Measurements from ENCODE around the gene SLC2A11.
A peak's percentile ranks its signal among the peaks of the same experiment; 100 is the strongest.

SLC2A11 gene, protein sequence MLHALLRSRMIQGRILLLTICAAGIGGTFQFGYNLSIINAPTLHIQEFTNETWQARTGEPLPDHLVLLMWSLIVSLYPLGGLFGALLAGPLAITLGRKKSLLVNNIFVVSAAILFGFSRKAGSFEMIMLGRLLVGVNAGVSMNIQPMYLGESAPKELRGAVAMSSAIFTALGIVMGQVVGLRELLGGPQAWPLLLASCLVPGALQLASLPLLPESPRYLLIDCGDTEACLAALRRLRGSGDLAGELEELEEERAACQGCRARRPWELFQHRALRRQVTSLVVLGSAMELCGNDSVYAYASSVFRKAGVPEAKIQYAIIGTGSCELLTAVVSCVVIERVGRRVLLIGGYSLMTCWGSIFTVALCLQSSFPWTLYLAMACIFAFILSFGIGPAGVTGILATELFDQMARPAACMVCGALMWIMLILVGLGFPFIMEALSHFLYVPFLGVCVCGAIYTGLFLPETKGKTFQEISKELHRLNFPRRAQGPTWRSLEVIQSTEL

DNA sequence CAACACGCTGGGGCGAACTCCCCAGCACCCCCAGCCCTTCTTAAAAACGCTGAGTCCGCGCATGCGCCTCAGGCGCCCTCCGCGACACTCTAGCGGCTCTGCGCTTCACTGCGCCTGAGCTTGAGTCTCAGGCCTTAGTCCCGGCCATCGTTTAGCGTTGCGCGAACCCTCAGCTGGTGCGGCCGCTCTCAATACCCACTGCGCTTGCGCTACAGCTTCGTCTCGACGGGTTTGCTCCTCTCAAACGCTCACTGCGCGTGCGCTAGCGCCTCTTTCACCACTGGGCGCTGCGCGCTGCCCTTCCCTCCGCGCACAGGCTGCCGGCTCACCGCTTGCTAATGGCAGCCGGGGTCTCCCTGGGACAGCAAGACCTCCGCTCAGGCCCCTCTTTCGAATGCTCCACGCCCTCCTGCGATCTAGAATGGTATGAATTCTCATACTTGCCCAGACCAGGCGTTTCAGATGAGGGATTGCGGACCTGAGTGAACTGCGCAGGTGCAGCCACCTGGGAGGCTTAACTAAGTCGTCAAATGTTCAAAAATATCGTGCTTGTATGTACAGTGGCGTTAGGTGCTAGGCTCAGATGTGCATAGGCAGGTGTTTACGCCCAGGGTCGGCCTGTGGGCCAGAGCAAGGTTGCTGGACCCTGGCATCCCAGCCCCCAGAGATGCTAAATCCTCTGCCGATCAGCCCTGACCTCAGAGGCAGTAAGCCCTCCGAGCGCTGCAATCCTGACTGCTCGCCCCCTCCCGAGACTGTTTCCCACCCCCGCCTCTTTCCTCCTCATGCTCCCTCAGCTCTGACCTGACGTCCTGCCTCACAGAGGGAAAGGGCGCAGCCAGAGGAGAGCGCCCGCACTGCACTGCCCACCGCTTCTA, at the start of gene SLC2A11:
Gene SLC2A11 (plus strand): TSS at position 270 of the 878 bp plus-strand sequence. CDS start 125 bp downstream, at position 395.
- peak; percentile 97 for DNase-seq

DNA sequence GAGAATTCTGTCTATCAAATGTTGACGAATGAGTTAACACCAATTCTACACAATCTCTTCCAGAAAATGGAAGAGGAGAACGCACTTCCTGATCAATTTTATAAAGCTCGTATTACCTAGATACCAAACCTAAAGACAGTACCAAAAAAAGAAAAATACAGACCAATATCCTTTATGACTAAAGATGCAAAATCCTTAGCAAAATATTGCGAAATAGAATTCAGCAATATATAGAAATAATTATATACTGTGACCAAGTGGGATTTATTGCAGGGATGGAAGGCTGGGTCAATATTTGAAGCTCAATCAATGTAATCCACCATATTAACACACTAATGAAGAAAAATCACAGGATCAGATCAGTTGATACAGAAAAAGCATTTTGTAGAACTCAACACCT, 45.3 kb upstream of the SLC2A11 start:
- no peak for DNase-seq

DNA sequence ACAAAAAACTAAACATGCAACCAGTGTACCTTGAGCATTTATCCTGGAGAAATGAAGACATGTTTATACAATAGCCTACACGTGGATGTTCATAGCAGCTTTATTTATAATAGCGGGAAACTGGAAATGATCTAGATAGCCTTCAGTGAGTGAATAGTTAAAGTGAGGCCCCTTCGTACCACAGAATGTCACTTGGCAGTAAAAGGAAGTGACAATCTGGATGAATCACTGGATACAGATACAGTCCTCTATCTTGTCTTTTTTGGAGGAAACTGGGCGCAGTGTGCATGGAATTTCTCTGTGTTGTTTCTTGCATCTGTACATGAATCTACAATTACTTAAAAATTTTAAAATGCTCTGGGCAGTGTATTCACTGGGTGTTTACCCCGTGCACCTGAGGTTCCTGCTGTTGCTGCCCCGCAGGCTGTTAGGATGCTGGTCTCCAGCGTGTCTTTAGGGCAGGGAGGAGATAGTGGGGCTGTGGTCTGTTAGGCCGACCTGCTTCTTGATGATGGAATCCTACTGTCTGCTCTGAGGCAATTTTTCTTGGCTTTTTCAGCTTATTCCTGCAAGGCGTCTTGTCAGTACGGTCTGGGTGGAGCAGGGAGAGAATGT, 42.0 kb upstream of the SLC2A11 start:
- no peak for DNase-seq

DNA sequence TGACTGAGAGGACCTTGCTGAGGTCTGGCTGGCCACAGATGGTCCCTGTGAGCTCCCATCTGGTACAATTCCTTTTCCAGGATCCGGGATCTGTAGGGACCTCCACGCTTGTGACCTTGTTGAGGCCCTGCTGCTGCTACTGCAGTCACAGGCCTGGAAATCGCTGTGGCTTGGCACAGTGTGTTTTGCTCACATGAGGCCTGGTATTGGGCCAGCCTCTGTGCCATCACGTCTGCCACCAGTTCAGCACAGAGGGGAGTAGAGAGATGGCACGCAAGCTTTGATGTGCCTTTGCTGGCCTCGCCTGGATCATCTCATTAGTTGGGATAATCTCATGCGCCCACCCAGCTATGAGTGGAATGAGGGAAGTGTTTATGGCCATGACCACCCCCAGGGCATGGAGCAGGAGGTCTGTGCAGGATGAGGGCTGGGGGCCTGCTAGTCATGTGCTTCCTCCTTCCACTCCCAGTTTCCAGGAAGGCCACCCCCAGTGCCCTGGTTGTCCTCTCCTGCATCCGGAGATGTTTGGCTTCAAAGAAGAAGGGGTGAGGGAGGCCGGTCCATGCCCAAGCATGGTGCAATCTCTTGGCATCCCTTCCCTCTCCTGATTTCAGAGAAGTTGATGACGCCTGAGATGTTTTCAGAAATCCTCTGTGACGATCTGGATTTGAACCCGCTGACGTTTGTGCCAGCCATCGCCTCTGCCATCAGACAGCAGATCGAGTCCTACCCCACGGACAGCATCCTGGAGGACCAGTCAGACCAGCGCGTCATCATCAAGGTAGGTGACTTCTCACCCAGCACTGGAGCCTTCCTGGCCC, 41.3 kb upstream of the SLC2A11 start:
- no peak for DNase-seq

DNA sequence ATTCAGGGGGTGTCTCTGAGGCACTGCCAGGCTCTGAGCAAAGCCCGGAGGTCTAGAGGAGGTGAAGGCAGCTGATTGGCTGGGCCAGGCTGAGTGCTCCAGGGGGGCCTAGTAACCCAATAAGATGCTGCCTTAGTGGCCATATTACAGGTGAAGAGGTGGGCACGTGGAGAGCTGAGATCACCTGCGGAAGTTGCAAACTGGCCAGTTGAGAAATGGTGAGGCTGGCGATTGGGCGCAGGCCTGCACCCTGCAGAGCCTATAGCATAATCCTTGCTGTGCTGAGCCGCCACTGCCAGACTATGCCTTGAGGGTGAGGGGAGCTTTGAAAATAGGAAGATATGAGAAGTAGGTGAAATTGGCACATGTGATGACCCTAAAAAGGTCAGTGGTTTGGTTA, 40.5 kb upstream of the SLC2A11 start:
- DNase-seq: no peak

DNA sequence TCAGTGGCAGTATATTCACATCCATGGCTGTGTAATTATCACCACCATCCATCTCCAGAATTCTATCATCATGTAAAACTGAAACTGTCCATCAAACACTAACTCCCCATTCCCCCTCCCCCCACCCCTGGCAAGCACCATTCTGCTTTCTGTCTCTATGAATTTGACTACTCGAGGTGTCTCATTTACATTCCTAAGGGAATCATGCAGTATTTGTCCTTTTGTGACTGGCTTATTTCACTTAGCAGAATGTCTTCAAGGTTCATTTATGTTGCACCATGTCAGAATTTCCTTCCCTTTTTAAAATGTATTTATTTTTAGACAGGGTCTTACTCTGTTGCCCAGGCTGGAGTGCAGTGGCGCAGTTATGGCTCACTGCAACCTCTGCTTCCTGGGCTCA, 39.1 kb upstream of the SLC2A11 start:
- DNase-seq: no peak

DNA sequence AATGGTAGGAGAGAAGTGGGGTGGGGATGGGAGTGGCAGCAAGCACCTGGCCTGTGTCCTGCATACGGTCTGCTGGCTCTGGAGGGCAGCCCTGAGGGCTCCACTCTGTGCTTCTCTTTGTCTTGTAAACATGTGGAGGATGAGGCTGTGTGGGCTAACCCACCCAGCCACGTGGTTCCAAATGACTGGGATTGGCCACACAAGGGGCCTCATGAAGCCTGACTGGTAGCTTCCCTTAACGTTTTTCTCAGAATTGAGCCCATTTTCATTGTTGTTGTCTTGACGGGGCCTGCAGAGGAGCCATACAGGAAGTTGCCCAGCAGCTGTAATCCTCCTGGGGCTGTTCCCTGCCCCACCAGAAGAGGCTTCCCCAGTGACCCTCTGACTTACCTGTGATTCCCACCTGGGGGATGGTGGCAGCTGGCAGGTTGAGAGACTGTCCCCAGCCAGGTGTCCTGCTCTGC, 36.9 kb upstream of the SLC2A11 start:
- no peak for DNase-seq

DNA sequence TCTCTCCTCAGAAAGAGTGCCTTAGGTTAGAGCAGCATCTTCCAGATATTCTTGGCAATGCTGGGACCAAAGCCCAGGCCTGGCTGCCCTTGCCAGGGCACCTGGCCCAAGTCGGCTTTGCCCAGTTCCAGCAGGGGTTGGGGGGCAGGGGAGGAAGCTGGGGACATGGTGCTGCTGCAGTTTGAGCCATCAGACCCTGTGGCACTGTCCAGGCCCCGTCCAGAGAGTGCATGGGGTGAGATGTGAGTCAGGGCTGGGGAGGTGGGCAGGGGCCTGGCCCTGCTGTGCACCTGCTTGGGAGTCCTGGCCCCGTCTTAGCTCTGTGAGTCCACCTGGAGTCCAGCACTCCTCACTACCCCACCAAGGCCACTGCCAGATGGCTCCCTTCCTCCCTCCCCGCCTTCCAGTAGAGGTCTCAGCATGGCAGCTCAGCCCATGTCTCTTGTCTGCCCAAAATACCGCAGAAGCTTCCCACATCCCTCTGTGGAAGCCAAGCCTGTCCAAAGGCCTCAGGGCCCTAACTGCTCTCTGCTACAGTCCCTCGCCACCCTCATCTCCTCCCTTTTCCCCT, 35.5 kb upstream of the SLC2A11 start:
- DNase-seq: no peak

DNA sequence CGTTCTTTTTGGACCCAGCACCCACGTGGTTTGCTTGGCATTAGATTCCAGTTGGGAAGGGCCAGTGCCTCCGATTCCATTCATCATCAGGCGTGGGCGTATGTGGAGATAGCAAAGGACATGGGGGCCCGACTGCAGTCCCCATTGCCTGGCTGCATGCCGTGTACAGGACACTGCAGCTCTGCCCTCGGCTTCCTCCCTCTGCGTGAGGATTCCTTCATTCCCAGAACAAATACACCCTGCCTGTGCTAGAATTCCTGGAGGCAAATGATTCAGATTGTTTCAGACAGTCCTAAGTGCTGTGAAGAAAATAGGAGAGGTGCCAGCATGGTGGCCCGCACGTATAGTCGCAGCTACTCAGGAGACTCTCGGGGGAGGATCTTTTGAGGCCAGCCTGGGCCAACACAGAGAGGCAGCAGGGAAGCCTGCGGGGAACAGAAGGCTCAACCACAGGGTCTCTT, 34.3 kb upstream of the SLC2A11 start:
- no peak for DNase-seq

DNA sequence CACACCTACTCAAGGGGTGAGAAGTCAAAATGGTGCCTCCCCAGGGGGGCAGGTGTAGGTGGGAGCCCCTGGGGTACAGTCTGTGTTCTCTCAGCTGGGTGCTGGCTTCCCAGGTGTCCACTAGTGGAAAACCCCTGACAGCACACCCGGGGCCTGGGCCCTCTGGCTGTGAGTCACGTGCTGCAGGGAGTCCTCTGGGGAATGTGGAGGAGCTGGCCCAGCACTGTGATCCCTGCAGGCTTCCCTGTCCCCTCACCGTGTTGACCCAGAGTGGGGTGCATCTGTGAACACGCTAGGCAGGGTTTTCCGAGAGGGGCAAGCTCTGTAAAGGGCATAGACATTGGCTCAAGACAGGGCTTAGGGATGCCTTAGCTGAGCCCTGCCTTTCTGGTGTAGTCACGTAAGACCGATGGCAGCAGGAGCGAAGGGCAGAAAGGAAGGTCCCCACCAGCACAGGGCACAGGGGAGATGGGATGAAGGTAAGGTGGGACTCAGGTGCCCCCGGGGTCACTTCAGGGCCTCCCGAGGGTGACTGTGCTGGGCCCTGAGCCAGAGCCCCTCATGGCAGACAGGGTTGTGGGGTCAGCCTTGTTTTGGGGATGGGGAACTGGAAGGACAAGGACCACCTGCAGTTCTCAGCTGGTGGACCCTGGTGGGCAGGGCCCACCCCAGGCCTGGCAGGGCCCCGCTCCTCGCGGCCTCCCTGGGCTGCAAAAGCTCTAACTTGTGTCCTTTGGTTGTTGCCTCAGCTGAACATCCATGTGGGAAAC, 33.0 kb upstream of the SLC2A11 start:
- DNase-seq: no peak

DNA sequence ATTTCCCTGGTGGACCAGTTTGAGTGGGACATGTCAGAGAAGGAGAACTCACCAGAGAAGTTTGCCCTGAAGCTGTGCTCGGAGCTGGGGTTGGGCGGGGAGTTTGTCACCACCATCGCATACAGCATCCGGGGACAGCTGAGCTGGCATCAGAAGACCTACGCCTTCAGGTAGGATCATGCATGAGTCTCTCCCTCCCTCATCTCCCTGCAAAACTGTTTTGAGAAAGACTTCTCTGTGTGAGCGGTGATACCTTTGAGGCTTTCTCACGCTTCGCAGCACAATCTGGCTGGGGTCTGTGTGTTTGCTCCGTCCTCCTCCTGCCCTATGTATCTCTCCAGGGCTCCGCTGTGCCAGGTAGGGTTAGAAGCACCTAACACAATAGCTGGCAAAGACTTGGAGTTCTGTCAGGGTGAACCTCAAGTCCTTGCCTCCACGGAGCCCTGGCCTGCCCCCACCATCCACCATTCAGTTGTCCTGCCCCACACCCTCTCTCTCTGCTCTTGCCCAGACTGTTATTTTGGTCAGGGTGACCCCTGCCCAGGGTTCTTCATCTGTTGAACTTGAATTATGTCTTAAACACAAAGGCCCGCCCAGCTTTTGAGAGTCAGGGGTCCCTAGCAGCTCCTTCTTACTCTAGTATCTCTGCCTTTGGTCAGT, 32.3 kb upstream of the SLC2A11 start:
- DNase-seq: no peak

DNA sequence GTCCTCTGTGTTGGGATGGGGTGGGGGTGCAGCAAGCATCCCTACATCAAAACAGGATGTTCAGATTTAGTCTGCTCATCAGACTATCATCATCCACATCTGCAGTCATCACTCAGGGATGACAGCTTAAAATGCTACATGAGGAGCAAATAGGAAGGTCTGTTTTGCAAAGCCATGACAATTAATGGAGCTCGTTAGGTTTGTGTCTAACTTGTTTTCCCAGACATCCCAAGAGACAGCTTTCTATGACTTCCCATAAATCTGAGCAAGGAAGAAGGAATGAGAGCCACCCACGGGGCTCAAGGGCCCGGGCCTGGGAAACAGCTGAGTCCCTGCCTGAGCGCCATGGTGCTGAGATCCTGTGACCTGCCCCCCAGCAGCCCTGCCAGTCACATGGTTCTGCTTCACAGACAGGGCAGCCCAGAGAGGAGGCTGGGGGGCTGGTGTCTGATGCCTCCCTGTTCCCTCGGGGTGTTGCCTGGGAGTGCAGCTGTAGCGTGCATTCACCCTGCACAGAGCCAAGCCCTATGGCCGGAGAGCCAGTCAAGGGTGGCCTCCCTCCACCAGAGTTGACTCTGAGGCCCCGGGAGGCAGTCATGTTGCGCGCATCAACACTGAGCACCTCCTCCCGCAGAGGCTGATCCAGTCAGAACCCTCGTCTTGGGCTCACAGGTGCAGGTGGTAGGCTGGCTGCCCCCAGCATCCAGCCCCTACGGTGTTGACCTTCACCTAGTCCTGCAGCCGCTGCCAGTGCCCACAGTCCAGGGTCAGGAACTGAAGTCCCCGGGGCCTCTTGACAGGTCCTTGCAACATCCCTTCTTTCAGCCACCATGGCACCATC, 30.9 kb upstream of the SLC2A11 start:
- no peak for DNase-seq

DNA sequence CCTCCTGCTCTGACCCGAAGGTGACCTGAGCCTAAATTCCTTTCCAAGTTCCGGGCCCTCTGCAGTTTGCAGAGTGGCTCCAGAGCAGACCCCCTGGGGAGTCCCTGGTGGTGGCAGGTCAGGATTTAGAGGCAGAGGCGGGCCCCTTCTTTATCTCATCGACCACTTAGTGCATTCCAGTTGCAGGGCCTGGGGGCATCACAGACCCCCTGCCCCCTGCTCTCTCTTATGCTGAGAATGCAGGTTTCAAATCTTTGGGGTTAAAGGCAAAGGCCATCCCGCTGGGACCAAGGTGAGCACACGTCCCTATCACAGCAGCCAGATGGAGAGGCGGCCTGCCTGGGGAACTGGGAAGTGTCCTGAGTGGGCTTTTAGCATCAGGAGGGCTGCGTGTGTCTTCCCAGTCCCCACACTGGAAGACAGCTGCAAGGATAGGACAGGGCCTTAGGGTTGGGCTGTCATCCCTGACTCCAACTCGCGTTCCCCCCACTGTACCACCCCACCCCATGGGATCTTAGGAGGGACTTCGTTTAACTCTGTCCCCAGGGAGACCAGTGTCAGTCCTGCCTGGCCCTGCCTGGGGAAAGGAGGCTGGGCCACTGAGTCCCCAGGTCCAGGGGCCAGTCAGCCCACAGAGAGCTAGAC, 30.2 kb upstream of the SLC2A11 start:
- no peak for DNase-seq

DNA sequence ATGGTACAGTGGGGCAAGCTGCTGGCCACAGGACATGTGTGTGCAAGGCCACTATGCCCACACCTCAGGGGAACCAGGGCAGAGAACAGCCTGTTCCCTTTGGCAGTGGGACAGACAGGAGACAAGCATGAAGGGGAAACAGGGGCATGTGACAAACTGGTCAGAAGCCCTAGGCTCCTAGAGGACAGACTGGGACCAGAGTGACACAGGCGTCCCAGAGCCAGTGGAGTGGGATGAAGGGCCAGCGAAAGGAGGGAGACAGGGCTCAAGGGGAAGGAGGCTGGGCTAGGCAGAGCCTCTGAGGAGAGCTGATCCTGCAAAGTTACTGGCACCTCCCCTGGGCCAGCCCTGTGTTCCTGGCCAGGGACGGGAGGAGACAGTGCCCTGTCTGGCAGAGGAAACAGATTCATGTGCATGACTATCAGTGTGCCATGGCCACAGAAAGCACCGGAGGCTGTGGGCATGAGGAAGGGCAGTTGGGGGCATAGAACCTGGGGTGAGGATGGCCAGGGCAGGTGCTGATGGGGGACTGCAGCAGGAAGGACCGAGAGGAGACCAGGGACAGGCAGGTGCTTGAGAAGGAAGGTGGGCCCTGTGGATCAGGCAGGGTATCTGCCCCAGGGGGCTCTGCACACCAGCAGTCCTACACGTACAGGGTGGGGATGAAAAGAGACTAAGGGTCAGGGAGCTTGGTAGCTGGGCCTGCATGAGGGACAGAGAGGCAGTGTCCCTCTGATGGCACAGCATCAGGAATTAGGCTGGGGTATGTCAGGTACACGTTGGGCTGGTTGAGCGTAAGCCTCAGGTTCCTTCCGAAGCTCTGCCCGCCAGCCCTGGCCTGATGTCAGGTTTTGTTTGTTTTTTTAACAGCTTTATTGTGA, 28.6 kb upstream of the SLC2A11 start:
- DNase-seq: no peak

DNA sequence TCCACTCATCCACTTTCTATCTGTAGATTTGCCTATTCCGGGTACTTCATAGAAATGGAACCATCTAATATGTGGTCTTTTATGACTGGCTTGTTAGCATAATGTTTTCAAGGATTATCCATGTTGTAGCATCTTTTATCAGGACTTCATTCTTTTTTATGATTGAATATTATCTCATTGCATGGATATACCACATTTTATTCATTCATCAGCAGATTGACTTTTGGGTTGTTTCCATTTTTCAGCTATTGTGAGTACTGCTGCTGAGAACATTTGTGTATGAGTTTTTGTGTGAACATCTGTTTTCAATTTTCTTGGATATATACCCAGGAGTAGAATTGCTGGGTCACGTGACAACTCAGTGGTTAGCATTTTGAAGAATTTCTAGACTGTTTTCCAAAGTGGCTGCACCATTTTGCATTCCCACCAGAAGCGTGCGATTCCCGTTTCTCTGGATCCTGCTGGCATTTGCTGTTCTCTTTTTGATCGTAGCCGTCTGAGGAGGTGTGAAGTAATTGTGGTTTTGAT, 27.8 kb upstream of the SLC2A11 start:
- no peak for DNase-seq

DNA sequence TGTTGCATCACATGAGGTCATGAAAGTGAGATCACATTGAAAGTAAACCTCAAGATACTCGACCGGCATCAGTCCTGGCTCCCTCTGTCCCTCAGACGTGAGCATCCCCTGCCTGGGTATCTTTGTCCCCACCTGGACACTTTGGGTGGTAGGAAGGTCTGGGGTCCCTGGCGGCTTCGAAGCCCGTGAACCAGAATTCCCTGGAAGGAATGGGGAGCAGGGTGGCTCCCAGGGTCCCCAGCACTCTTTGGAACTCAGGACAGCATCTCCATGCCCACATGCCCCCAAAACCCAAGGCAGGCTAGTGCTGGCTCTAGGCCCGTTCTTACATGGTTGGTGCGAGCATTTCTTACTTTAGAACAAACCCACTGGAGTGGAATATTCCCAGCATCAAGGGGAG, 26.4 kb upstream of the SLC2A11 start:
- DNase-seq: no peak

DNA sequence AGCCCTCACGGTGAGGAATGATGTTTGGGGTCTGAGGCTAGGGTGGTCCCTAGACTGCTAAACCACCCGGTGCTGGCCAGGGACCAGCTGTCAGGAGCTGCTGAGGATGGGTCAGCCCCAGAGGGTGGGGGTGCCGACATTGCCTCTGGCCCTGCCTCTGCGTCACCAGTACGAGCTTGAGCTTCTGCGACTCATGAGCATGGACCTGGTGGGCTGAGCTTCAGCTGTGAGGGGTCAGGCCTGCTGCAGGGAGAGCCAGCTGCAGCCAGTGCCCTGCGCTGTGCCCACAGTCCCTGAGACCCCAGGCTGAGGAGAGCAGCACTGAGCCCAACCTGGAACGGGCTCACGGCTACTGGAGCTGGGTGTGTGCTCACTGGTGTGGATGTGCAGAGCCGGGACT, 25.9 kb upstream of the SLC2A11 start:
- DNase-seq: no peak

All from NCI-H2029 (cell line).